Panc1 (cell line): ENCODE data around the gene KAZN. TPM values are rescaled to one million over a fixed set of nuclear protein-coding genes. Genes with fewer than 3 reads are reported as not detected.

Experiments
- ATAC-seq: fragments of 200-7000 bp; cut with Tn5 transposase; 2 replicates; pipeline ENCODE4 v1.9.1; 2020; ENCODE audit warnings: mild to moderate bottlenecking, moderate library complexity
- BruUV-seq: library from RNA; stranded (reverse); fragments of 400-500 nt; replicated peaks from 2 replicates; lab custom pipeline; 2021; lab: Mats Ljungman, UMichigan
- CTCF ChIA-PET: fragments of 300-600 bp; sonication (Branson Sonifier 250); formaldehyde crosslinking; loops from one replicate; lab custom pipeline; 2022; ENCODE audit warnings: antibody characterized with exemption; lab: Charles Lee
- POLR2A ChIA-PET: fragments of 300-600 bp; sonication (Branson Sonifier 250); formaldehyde crosslinking; loops from one replicate; lab custom pipeline; 2022; ENCODE audit warnings: antibody characterized with exemption; lab: Charles Lee
- DNase-seq: peaks from one replicate; pipeline ENCODE4 v3.0.0-alpha.2; 2010; ENCODE audit warnings: low read depth, low spot score
- H3K27ac ChIP-seq: 2 replicates; pipeline ENCODE4 v1.5.1; 2011; ENCODE audit warnings: mild to moderate bottlenecking, low read length, inconsistent platforms
- H3K27me3 ChIP-seq: fragments of 200-500 bp; sonication (Bioruptor generic); 2 replicates; pipeline ENCODE4 v1.6.0; 2014; ENCODE audit warnings: low read length, inconsistent platforms; ENCODE audit not compliant: control insufficient read depth, insufficient read depth
- H3K36me3 ChIP-seq: fragments of 200-500 bp; sonication (Bioruptor generic); 2 replicates; pipeline ENCODE4 v1.5.1; 2014; ENCODE audit warnings: inconsistent platforms, mild to moderate bottlenecking, low read length, moderate library complexity; ENCODE audit not compliant: control insufficient read depth, insufficient read depth
- H3K4me1 ChIP-seq: 2 replicates; pipeline ENCODE4 v1.5.1; 2011; ENCODE audit warnings: inconsistent platforms, mild to moderate bottlenecking, low read length, moderate library complexity; ENCODE audit not compliant: control insufficient read depth, insufficient read depth
- H3K4me3 ChIP-seq, 2 experiments: 2 replicates each; pipeline ENCODE4 v1.5.1; 2011 to 2012; ENCODE audit warnings: low read depth in 2 of 2, low read length in 2 of 2, mild to moderate bottlenecking in 2 of 2, inconsistent platforms in 1 of 2, moderate library complexity in 1 of 2
- H3K9me3 ChIP-seq: fragments of 200-500 bp; sonication (Bioruptor generic); 2 replicates; pipeline ENCODE4 v1.5.1; 2014; ENCODE audit warnings: low read depth, mild to moderate bottlenecking, inconsistent platforms, low read length, moderate library complexity; ENCODE audit not compliant: control insufficient read depth, insufficient read depth
- CTCF ChIP-seq: fragments of 450-650 bp; IDR thresholded peaks from 2 replicates; pipeline ENCODE4 v1.5.1; 2017; ENCODE audit warnings: mild to moderate bottlenecking
- POLR2AphosphoS5 ChIP-seq: IDR thresholded peaks from 2 replicates; pipeline ENCODE4 v1.6.1; 2012; ENCODE audit warnings: mild to moderate bottlenecking, low read depth, low read length, moderate library complexity
- REST ChIP-seq, 2 experiments: IDR thresholded peaks; 2 replicates each; pipeline ENCODE4 v1.6.1; 2011 to 2012; ENCODE audit warnings: low read depth in 2 of 2, control low read depth in 1 of 2, low read length in 1 of 2, mild to moderate bottlenecking in 1 of 2, moderate library complexity in 1 of 2; ENCODE audit not compliant: insufficient read depth in 1 of 2
- SIN3A ChIP-seq: IDR thresholded peaks from 2 replicates; pipeline ENCODE4 v1.6.1; 2012; ENCODE audit warnings: low read depth, mild to moderate bottlenecking, low read length, moderate library complexity, borderline replicate concordance; ENCODE audit not compliant: insufficient read depth
- TCF7L2 ChIP-seq: IDR thresholded peaks from 2 replicates; pipeline ENCODE4 v1.6.1; 2011; ENCODE audit warnings: mild to moderate bottlenecking, low read depth, low read length, inconsistent platforms
- in situ Hi-C: cut with HindIII; loops from 2 replicates; pipeline ENCODE4 v1.10.0; 2016; ENCODE audit warnings: low sequenced_read_pairs, low pct_unique_long_range_greater_than_20kb
- intact Hi-C: fragments of 100-400 bp; cut with micrococcal nuclease; formaldehyde crosslinking; loops from one replicate; pipeline ENCODE4 v1.10.0; 2022; ENCODE audit not compliant: unreplicated experiment
- total RNA-seq: library from RNA; stranded (reverse); gene quantifications from one replicate; pipeline ENCODE4 v1.2.1, GENCODE V29; 2021; ENCODE audit not compliant: unreplicated experiment

The KAZN gene
- total RNA-seq, 1 experiment from 2014 or later = 6.6 TPM

- ChIA-PET CTCF (no interaction called here), POLR2A (no interaction called here)
- Histone ChIP-seq H3K27me3 (peaks cover 28% of the 10 kb centered on the region), H3K4me3 (no peak overlapping the region), H3K36me3 (no peaks in the 10 kb centered on the region; the same call in 1 of the 2 replicates), H3K9me3 (no peaks in the 10 kb centered on the region), H3K4me1 (no peaks in the 10 kb centered on the region), H3K27ac (no peak overlapping the region)
- in situ Hi-C loops (no loop called here), intact Hi-C loops (no loop called here)
- TF ChIP-seq REST (IDR thresholded peaks at IDR 0.05; ENCODE audit: insufficient read depth in 1 of 2, low read depth in 2 of 2, low read length in 1 of 2) (no peak), CTCF (no peak), POLR2AphosphoS5 (no peak), SIN3A (no peak), TCF7L2 (no peak)
- no TSS peak for BruUV-seq
- no peak for ATAC-seq
- no peak for DNase-seq
Measured at GRCh38 chr1:14694589-14694988, 96.1 kb downstream of the KAZN start.

GRCh38 chr1:14696761-14697160, 98.3 kb downstream of the KAZN start:
- intact Hi-C loops = no loop called here

More at GRCh38 chr1:14696761-14697160, 98.3 kb downstream of the KAZN start:
- Histone ChIP-seq H3K36me3 (no peaks in the 10 kb centered on the region; the same call in 1 of the 2 replicates), H3K27me3 (peaks cover 18% of the 10 kb centered on the region), H3K4me1 (no peaks in the 10 kb centered on the region), H3K4me3 (no peak overlapping the region), H3K9me3 (no peaks in the 10 kb centered on the region), H3K27ac (no peak overlapping the region)
- in situ Hi-C loops = no loop called here
- POLR2A ChIA-PET = no interaction called here
- BruUV-seq = no TSS peak
- CTCF ChIA-PET = no interaction called here
- DNase-seq (no peak), ATAC-seq (no peak)
- TF ChIP-seq REST (IDR thresholded peaks at IDR 0.05; ENCODE audit: insufficient read depth in 1 of 2, low read depth in 2 of 2, low read length in 1 of 2) = no peak
- no peak for TF ChIP-seq CTCF
- TF ChIP-seq TCF7L2 = no peak
- no peak for TF ChIP-seq POLR2AphosphoS5
- TF ChIP-seq SIN3A = no peak
